DOHH2 (cell line): ENCODE measurements around the gene INPP4B.

Experiments
- EZH2phosphoT487 ChIP-seq: fragments of 200-600 bp; sonication (generic); IDR thresholded peaks from 2 replicates; pipeline ENCODE4 v1.6.1; 2017; ENCODE audit warnings: borderline replicate concordance, mild to moderate bottlenecking, antibody characterized with exemption, low read length, moderate library complexity, mixed read lengths
- TF ChIP-seq, protein P1 (sequence below): fragments of 200-600 bp; sonication (generic); IDR thresholded peaks from one replicate; pipeline ENCODE4 v1.5.1; 2014; ENCODE audit warnings: antibody characterized with exemption, mild to moderate bottlenecking, low read depth, low read length; ENCODE audit not compliant: poor library complexity, severe bottlenecking

- TF ChIP-seq, protein P1, sequence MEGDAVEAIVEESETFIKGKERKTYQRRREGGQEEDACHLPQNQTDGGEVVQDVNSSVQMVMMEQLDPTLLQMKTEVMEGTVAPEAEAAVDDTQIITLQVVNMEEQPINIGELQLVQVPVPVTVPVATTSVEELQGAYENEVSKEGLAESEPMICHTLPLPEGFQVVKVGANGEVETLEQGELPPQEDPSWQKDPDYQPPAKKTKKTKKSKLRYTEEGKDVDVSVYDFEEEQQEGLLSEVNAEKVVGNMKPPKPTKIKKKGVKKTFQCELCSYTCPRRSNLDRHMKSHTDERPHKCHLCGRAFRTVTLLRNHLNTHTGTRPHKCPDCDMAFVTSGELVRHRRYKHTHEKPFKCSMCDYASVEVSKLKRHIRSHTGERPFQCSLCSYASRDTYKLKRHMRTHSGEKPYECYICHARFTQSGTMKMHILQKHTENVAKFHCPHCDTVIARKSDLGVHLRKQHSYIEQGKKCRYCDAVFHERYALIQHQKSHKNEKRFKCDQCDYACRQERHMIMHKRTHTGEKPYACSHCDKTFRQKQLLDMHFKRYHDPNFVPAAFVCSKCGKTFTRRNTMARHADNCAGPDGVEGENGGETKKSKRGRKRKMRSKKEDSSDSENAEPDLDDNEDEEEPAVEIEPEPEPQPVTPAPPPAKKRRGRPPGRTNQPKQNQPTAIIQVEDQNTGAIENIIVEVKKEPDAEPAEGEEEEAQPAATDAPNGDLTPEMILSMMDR = no peak
- no peak for TF ChIP-seq EZH2phosphoT487
These were observed 724.4 kb downstream of the INPP4B start for GRCh38 chr4:142121448-142122350.
